HG02884 (cell line): Measurements from ENCODE around the gene ASB6.
"Not testable (repeated sequence)": the region's sequence is repeated elsewhere in the genome, so short reads cannot be mapped to it uniquely, and the experiment has no call there.

Source experiments
- ATAC-seq: cut with Tn5 transposase; IDR thresholded peaks from one replicate; pipeline ENCODE4 v1.9.1; 2021; ENCODE audit warnings: mild to moderate bottlenecking, moderate library complexity; ENCODE audit not compliant: unreplicated experiment

ASB6 gene

GRCh38 chr9:129669141-129669718 lies 27.3 kb upstream of the ASB6 start:
- no peak for ATAC-seq

GRCh38 chr9:129667850-129668249 lies 25.9 kb upstream of the ASB6 start:
- no peak for ATAC-seq

GRCh38 chr9:129667378-129667777 lies 25.4 kb upstream of the ASB6 start:
- ATAC-seq, result no peak

GRCh38 chr9:129666575-129666974 lies 24.6 kb upstream of the ASB6 start:
- no peak for ATAC-seq

DNA sequence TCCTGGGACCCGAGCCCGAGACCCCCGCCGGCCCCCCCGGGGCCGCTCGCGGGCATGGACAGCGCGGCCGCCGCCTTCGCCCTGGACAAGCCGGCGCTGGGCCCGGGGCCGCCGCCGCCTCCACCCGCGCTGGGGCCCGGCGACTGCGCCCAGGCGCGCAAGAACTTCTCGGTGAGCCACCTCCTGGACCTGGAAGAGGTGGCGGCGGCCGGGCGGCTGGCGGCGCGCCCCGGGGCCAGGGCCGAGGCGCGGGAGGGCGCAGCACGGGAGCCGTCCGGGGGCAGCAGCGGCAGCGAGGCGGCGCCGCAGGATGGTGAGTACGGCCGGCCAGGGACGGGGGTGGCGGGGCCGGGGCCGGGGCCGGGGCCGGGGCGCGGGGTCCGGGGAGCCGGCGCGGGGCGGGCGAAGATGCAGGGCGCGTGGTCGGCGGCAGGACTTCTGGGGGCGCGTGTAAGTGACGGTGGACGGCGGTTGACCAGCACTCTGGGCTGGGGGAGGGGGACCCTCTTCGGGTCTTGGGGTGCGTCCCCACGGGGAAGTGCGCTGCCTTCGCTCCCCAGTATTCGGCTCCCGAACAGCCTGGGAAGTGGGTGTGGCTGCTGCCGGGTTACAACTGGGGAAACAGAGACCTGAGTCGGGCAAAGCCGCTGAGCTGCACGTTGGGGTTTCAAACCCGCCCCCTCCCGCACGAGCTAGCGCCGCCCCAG lies 24.0 kb upstream of the ASB6 start:
- ATAC-seq, result no peak

GRCh38 chr9:129665389-129665775 lies 23.4 kb upstream of the ASB6 start, which contains the start of gene PRRX2:
PRRX2 (plus strand) TSS chr9:129665647; CDS start chr9:129665868, 221 bp downstream.
- ATAC-seq, result no peak

- no peak for ATAC-seq
These were observed 22.9 kb upstream of the ASB6 start for GRCh38 chr9:129664746-129665388.

- not testable (repeated sequence) for ATAC-seq
These were observed 20.3 kb upstream of the ASB6 start for GRCh38 chr9:129662239-129662638.

- ATAC-seq, result no peak
These were observed 19.1 kb upstream of the ASB6 start for GRCh38 chr9:129661029-129661428.

GRCh38 chr9:129656795-129657390 lies 14.9 kb upstream of the ASB6 start:
- ATAC-seq, result no peak

GRCh38 chr9:129655696-129656095 lies 13.7 kb upstream of the ASB6 start:
- no peak for ATAC-seq

DNA sequence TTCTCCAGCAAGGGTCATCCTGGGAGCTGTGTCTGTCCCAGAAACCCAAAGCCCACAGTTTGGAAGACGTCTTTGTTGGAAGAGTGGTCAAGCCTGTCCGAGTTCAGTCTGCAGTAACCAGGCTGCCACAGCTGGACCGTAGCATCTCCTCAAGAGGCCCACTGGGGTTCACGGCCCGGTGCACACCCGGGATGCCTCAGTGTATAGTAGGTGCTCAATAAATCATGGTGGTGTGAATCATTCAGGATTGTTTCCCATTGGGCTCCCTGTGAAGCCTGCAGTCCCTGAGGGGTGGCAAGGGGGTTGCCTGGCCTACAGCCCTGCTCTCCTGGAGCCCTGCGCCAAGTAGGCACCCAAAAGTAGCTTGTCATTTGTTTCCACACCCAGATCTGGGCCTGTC lies 13.2 kb upstream of the ASB6 start:
- no peak for ATAC-seq

- no peak for ATAC-seq
These were observed 12.6 kb upstream of the ASB6 start for GRCh38 chr9:129654554-129655040.

DNA sequence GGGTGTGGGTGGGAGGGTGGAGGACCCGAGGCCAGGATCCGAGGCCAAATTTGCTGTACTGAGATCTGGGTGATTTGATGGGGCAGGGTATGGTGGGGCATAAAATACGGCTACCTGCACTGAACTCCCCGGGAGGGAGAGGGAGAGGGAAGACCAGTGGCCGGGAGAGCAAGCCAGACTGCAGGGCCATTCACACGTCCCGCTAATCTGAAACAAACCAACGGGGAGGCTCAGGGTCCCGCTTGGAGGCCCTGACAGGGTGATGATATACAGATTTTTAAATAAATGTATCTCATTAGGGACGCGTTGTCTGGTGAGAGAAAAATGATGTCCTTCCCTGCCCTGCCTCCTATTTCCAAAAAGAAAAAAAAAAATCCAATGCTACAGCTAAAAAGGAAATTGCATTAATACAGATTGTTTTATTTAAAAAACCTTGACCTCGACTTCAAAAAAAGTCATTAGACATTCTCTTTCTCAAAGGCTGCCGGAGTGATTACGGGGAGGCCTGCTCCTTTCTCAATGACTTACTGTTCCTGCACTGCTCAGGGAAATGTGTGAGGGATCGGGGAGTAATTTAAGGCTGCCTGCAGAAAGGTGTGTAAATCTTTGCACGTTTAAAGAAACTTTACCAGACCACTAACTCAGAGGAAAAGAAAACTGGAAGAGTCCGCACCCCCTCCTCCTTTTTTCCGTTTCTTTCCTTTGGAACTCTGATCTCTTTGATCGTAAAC lies 12.0 kb upstream of the ASB6 start:
- ATAC-seq, result no peak

GRCh38 chr9:129650680-129651235 lies 8.8 kb upstream of the ASB6 start:
- ATAC-seq, result no peak

DNA sequence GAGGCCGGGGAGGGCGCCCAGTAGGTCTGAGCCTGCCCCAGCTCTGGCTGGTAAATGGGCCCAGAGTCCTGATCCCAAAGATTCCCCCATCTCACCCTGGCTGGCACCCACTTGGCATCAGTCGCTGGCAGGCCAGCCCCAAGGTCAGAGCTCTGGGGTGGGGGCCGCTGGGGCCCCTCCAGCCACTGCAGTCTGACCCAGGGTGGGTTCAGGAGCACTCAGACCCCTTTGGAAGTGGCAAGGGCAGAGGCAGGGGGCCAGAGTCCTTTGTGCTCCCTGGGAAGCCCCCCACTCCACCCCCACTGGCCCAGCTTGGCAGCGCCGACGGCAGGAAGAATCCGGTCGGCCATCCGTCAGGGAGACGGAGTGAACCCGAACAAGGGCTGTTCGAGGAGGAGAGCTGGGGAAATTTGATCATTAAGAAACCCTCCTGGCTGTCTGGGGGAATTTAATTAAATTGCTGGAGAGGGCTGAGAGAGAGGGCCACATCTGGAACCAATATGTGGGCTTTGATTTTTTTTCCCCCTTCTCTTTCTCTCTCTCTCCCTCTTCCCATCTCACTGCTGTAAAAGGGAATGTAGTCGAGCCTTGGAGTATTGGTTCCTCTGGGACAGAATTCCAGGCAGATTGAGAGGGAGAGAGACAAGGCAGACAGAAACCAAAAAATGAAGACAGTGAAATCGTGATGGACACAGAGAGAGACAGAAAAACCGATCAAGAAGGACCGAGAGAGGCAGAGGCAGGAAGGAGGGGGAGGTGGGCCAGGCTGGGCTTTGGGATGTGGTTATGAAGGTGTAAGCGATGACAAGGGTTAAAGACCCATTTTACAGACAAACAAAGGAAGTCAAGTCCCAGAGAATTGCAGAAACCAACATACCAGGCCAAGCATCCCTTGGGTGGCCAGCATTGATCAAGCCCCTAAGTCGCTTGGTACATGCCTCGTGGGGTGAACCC lies 8.1 kb upstream of the ASB6 start:
- ATAC-seq, result no peak

GRCh38 chr9:129648764-129649115 lies 6.8 kb upstream of the ASB6 start:
- ATAC-seq, result no peak

DNA sequence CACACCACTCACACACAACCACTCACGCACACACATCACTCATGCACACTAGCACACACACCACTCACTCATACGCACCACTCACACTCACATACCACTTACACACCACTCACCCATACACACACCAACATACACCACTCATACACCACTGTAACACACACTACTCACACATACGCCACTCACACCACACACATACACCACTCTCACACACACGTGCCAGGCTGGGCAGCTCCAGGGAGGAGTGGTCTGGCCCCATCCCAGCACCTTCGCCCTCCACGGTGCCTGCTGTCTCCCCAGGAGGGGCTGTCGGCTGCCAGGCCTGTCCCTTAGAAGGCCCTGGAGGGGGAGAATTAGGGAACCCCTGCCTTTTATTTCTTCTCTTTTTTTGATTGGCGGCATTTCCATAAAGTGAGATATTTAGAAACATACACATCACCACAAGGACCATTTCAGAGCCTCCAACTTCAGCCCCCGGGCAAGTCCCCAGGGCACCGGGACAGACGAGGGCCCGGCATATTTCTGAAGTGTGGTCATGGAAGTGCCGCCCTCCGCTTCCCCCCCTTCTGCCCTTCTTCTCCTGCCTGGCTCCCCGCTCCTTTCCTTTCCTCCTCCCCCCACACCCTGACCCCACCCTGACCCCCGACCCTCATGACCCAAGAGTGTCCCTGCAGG lies 6.3 kb upstream of the ASB6 start:
- no peak for ATAC-seq

GRCh38 chr9:129647635-129648034 lies 5.7 kb upstream of the ASB6 start:
- no peak for ATAC-seq
